Astrocyte (in vitro differentiated cells and primary cell): ENCODE measurements around the gene NEK2. TPM values are rescaled to one million over a fixed set of nuclear protein-coding genes. Genes with fewer than 3 reads are reported as not detected.

ENCODE experiments used
- DNase-seq: peaks from one replicate; pipeline ENCODE4 v3.0.0-alpha.2; 2010; ENCODE audit warnings: low read depth
- FAIRE-seq: peaks from 2 replicates; lab custom pipeline; 2011; peaks lifted over from hg19 to GRCh38; lab: Jason Lieb, UNC
- H2AFZ ChIP-seq: 2 replicates; pipeline ENCODE4 v1.6.0; 2012; ENCODE audit warnings: low read depth, low read length, inconsistent platforms
- H3K27ac ChIP-seq: 2 replicates; pipeline ENCODE4 v1.5.1; 2011; ENCODE audit warnings: low read depth, low read length, inconsistent platforms
- H3K27me3 ChIP-seq: 2 replicates; pipeline ENCODE4 v1.6.0; 2011; ENCODE audit warnings: low read length, inconsistent platforms; ENCODE audit not compliant: insufficient read depth
- H3K36me3 ChIP-seq: 2 replicates; pipeline ENCODE4 v1.5.1; 2011; ENCODE audit warnings: low read length, inconsistent platforms; ENCODE audit not compliant: insufficient read depth
- H3K4me1 ChIP-seq: 2 replicates; pipeline ENCODE4 v1.5.1; 2011; ENCODE audit warnings: low read length, inconsistent platforms; ENCODE audit not compliant: insufficient read depth
- H3K4me2 ChIP-seq: 2 replicates; pipeline ENCODE4 v1.6.0; 2012; ENCODE audit warnings: low read length, inconsistent platforms
- H3K4me3 ChIP-seq: 2 replicates; pipeline ENCODE4 v1.5.1; 2011; ENCODE audit warnings: low read depth, mild to moderate bottlenecking, low read length, inconsistent platforms; ENCODE audit not compliant: insufficient read depth
- H3K79me2 ChIP-seq: 2 replicates; pipeline ENCODE4 v1.6.0; 2012; ENCODE audit warnings: mild to moderate bottlenecking, low read length, inconsistent platforms; ENCODE audit not compliant: insufficient read depth
- H3K9ac ChIP-seq: 2 replicates; pipeline ENCODE4 v1.6.0; 2012; ENCODE audit warnings: mild to moderate bottlenecking, low read length, inconsistent platforms
- H3K9me3 ChIP-seq: 2 replicates; pipeline ENCODE4 v1.5.1; 2012; ENCODE audit warnings: low read depth, mild to moderate bottlenecking, low read length, inconsistent platforms; ENCODE audit not compliant: insufficient read depth
- H4K20me1 ChIP-seq: 2 replicates; pipeline ENCODE4 v1.6.0; 2012; ENCODE audit warnings: low read length, inconsistent platforms; ENCODE audit not compliant: insufficient read depth
- H3K27ac Mint-ChIP-seq: one replicate; pipeline ENCODE4 v1.8.0; 2021; ENCODE audit warnings: mild to moderate bottlenecking, mixed read lengths; ENCODE audit not compliant: unreplicated experiment
- H3K27me3 Mint-ChIP-seq: one replicate; pipeline ENCODE4 v1.8.0; 2021; ENCODE audit warnings: low read depth, mixed read lengths; ENCODE audit not compliant: unreplicated experiment
- H3K36me3 Mint-ChIP-seq: one replicate; pipeline ENCODE4 v1.8.0; 2021; ENCODE audit warnings: low read depth, mixed read lengths; ENCODE audit not compliant: unreplicated experiment
- H3K4me1 Mint-ChIP-seq: one replicate; pipeline ENCODE4 v1.8.0; 2021; ENCODE audit warnings: low read depth, mixed read lengths; ENCODE audit not compliant: unreplicated experiment
- H3K4me3 Mint-ChIP-seq: one replicate; pipeline ENCODE4 v1.8.0; 2021; ENCODE audit warnings: mild to moderate bottlenecking, moderate library complexity, mixed read lengths; ENCODE audit not compliant: unreplicated experiment
- H3K9me3 Mint-ChIP-seq: one replicate; pipeline ENCODE4 v1.8.0; 2021; ENCODE audit warnings: mild to moderate bottlenecking, mixed read lengths; ENCODE audit not compliant: unreplicated experiment
- EZH2 ChIP-seq: IDR thresholded peaks from 2 replicates; pipeline ENCODE4 v1.6.1; 2012; ENCODE audit warnings: mild to moderate bottlenecking, low read length, inconsistent platforms; ENCODE audit not compliant: insufficient read depth
- total RNA-seq: library from RNA; stranded (reverse); gene quantifications from 2 replicates; pipeline ENCODE4 v1.2.1, GENCODE V29; 2021
- TF ChIP-seq, protein P1 (sequence below): IDR thresholded peaks from 2 replicates; pipeline ENCODE4 v1.5.1; 2011; ENCODE audit warnings: low read depth, mild to moderate bottlenecking, inconsistent platforms, low read length, moderate library complexity; ENCODE audit not compliant: insufficient read depth

Gene NEK2
- total RNA-seq, 1 donor from 2014 or later = 1.6 TPM

DNA sequence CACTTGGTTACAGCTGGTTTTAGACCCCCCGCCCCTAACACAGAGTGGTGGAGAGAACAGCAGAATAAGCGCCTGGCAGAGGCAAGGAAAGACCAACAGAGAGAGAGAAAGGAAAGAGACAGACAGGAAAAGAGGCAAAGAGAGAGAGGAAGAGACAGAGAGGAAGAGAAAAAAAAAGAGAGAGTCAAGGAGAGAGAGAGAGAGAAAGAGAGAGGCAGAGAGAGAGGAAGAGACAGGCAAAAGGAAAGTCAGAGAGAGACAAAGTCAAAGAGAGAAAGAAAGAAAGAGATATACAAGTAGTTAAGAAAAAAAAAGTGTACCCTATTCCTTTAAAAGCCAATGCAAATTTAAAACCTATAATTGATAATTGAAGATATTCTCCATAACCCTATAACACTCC is 13.0 kb upstream of the NEK2 start:
- TF ChIP-seq, protein P1, sequence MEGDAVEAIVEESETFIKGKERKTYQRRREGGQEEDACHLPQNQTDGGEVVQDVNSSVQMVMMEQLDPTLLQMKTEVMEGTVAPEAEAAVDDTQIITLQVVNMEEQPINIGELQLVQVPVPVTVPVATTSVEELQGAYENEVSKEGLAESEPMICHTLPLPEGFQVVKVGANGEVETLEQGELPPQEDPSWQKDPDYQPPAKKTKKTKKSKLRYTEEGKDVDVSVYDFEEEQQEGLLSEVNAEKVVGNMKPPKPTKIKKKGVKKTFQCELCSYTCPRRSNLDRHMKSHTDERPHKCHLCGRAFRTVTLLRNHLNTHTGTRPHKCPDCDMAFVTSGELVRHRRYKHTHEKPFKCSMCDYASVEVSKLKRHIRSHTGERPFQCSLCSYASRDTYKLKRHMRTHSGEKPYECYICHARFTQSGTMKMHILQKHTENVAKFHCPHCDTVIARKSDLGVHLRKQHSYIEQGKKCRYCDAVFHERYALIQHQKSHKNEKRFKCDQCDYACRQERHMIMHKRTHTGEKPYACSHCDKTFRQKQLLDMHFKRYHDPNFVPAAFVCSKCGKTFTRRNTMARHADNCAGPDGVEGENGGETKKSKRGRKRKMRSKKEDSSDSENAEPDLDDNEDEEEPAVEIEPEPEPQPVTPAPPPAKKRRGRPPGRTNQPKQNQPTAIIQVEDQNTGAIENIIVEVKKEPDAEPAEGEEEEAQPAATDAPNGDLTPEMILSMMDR = no peak
- no peak for TF ChIP-seq EZH2

DNA sequence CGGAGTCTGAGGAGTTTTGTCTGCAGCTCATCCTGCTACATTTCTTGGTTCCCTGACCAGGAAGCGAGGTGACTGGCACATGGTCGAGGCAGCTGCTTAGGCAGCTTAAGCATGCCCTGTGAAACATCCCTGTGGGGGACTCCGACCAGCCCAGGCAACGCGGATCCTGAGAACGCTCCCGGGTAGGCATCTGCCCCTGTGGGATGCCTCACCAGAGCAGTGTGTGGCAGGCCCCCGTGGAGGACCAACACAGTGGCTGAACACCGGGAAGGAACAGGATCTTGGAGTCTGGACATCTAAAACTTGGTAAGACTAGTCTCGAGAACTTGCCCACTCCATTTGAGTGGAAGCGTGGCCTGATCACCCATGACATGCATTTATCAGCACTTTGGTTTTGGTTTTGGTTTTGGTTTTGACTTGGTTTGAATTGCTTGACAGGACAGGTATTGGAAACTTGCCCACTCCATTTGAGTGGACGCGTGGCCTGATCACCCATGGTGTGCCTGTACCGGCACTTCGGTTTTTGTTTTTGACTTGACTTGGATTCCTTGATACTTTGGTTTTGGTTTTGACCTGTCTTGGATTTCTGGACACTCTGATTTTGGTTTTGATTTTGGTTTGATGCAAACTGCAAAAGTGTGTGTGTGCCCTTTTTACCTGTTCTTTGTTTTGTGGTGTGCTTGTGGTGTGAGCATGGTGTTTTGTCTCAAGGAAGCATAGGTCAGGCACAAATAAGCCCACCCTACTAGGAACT is 12.2 kb upstream of the NEK2 start:
- TF ChIP-seq, protein P1 = no peak
- no peak for TF ChIP-seq EZH2
- Histone ChIP-seq H3K79me2 (no peaks in the 10 kb centered on the region), H3K9ac (no peak overlapping the region), H4K20me1 (no peaks in the 10 kb centered on the region), H2AFZ (no peak overlapping the region), H3K4me3 (no peak overlapping the region), H3K27ac (no peak overlapping the region), H3K4me2 (no peak overlapping the region), H3K9me3 (no peaks in the 10 kb centered on the region), H3K36me3 (no peaks in the 10 kb centered on the region), H3K27me3 (no peaks in the 10 kb centered on the region), H3K4me1 (no peaks in the 10 kb centered on the region)
- Mint-ChIP-seq H3K27ac (no peak overlapping the region), H3K4me3 (no peak overlapping the region), H3K4me1 (no peaks in the 10 kb centered on the region), H3K27me3 (peaks cover 22% of the 10 kb centered on the region), H3K9me3 (no peaks in the 10 kb centered on the region), H3K36me3 (no peaks in the 10 kb centered on the region)
- DNase-seq (no peak), FAIRE-seq (no peak)

More for the DNA sequence above, 13.0 kb upstream of the NEK2 start:
- H3K27me3 Mint-ChIP-seq = peaks cover 20% of the 10 kb centered on the region
- H3K4me1 ChIP-seq = no peaks in the 10 kb centered on the region
- H3K4me1 Mint-ChIP-seq = no peaks in the 10 kb centered on the region
- no peak overlapping the region for H3K4me3 Mint-ChIP-seq
- no peaks in the 10 kb centered on the region for H3K79me2 ChIP-seq
- H3K36me3 Mint-ChIP-seq = no peaks in the 10 kb centered on the region
- H3K27ac Mint-ChIP-seq = no peak overlapping the region
- H3K4me2 ChIP-seq = no peak overlapping the region
- H3K4me3 ChIP-seq = no peak overlapping the region
- no peaks in the 10 kb centered on the region for H3K36me3 ChIP-seq
- no peaks in the 10 kb centered on the region for H3K27me3 ChIP-seq
- no peak overlapping the region for H3K27ac ChIP-seq
- H4K20me1 ChIP-seq = no peaks in the 10 kb centered on the region
- no peak overlapping the region for H2AFZ ChIP-seq
- no peaks in the 10 kb centered on the region for H3K9me3 ChIP-seq
- no peak for DNase-seq
- H3K9me3 Mint-ChIP-seq = peaks cover 4% of the 10 kb centered on the region
- FAIRE-seq = no peak
- no peak overlapping the region for H3K9ac ChIP-seq

DNA sequence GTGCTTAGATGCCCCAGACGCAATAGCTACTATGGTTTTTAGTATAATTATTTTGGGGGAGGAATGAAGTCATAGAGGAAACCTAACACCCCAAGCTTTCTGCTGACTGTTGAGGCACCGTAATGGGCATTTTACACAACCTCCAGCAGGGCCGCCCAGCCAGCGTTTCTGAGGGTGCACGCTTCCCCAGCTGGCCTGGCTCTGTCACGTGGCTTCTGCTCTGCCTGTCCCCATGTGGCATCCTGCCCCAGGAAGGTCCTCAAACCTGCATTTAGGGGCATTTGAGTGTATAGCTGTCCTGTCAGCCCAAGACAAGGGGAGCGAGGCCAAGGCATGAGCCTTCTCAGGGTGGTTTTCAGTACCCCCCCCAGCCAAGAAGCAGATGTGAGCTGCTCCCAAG is 10.4 kb upstream of the NEK2 start:
- no peaks in the 10 kb centered on the region for H4K20me1 ChIP-seq
- H3K9ac ChIP-seq = no peak overlapping the region
- no peak overlapping the region for H3K4me2 ChIP-seq
- Mint-ChIP-seq H3K4me3 (no peak overlapping the region), H3K27ac (no peak overlapping the region), H3K9me3 (no peaks in the 10 kb centered on the region), H3K27me3 (peaks cover 18% of the 10 kb centered on the region), H3K4me1 (peaks cover 3% of the 10 kb centered on the region), H3K36me3 (no peaks in the 10 kb centered on the region)
- no peak overlapping the region for H2AFZ ChIP-seq
- no peak overlapping the region for H3K27ac ChIP-seq
- H3K4me1 ChIP-seq = no peaks in the 10 kb centered on the region
- no peak for DNase-seq
- H3K4me3 ChIP-seq = no peak overlapping the region
- no peak for TF ChIP-seq EZH2
- TF ChIP-seq, protein P1 = no peak
- H3K79me2 ChIP-seq = no peaks in the 10 kb centered on the region
- FAIRE-seq = no peak
- no peaks in the 10 kb centered on the region for H3K9me3 ChIP-seq
- no peaks in the 10 kb centered on the region for H3K27me3 ChIP-seq
- no peaks in the 10 kb centered on the region for H3K36me3 ChIP-seq
